Measurements from ENCODE around the gene BTBD8.

Gene BTBD8

GRCh38 chr1:92094595-92094994 is 14.4 kb downstream of the BTBD8 start:
- no peak for DNase-seq

- no peak for DNase-seq
Measured at GRCh38 chr1:92095874-92096273, 15.7 kb downstream of the BTBD8 start.

- DNase-seq: no peak
Measured at GRCh38 chr1:92096317-92096716, 16.2 kb downstream of the BTBD8 start.

GRCh38 chr1:92105546-92106081 is 25.5 kb downstream of the BTBD8 start:
- DNase-seq: no peak

GRCh38 chr1:92108631-92109030 is 28.5 kb downstream of the BTBD8 start:
- DNase-seq: no peak

GRCh38 chr1:92117526-92117925 is 37.4 kb downstream of the BTBD8 start:
- no peak for DNase-seq

GRCh38 chr1:92118826-92119225 is 38.7 kb downstream of the BTBD8 start:
- DNase-seq: no peak

GRCh38 chr1:92123868-92124267 is 43.7 kb downstream of the BTBD8 start:
- no peak for DNase-seq

GRCh38 chr1:92125204-92125603 is 45.1 kb downstream of the BTBD8 start:
- DNase-seq: no peak

- DNase-seq: no peak
Measured at GRCh38 chr1:92126088-92126487, 45.9 kb downstream of the BTBD8 start.

- no peak for DNase-seq
Measured at GRCh38 chr1:92134331-92134730, 54.2 kb downstream of the BTBD8 start.

- no peak for DNase-seq
Measured at GRCh38 chr1:92136341-92136740, 56.2 kb downstream of the BTBD8 start.

- DNase-seq: no peak
Measured at GRCh38 chr1:92154934-92155333, 74.8 kb downstream of the BTBD8 start.

GRCh38 chr1:92159593-92159992 is 79.4 kb downstream of the BTBD8 start:
- DNase-seq: no peak

- no peak for DNase-seq
Measured at GRCh38 chr1:92165389-92165788, 85.2 kb downstream of the BTBD8 start.

- no peak for DNase-seq
Measured at GRCh38 chr1:92167151-92167550, 87.0 kb downstream of the BTBD8 start.

- peak; percentile 81 for DNase-seq
Measured at GRCh38 chr1:92168657-92169056, 88.5 kb downstream of the BTBD8 start.

- DNase-seq: no peak
Measured at GRCh38 chr1:92169214-92170005, 89.3 kb downstream of the BTBD8 start.

- no peak for DNase-seq
Measured at GRCh38 chr1:92184632-92185031, 104.5 kb downstream of the BTBD8 start.

- no peak for DNase-seq
Measured at GRCh38 chr1:92186081-92186480, 105.9 kb downstream of the BTBD8 start.

GRCh38 chr1:92188436-92189255 is 108.5 kb downstream of the BTBD8 start:
- no peak for DNase-seq

- no peak for DNase-seq
Measured at GRCh38 chr1:92191726-92192125, 111.6 kb downstream of the BTBD8 start.

- DNase-seq: no peak
Measured at GRCh38 chr1:92192246-92192645, 112.1 kb downstream of the BTBD8 start.

- DNase-seq: no peak
Measured at GRCh38 chr1:92194511-92194910, 114.4 kb downstream of the BTBD8 start.

Data from NCI-H1694 treated with DMSO at 0.1 percent for 48 hours (cell line).